H9 (cell line): ENCODE results near the gene BTBD18. TPM values are rescaled to one million over a fixed set of nuclear protein-coding genes. Genes with fewer than 3 reads are reported as not detected.
A peak's percentile ranks its signal among the peaks of the same experiment; 100 is the strongest.

Experiments used
- DNase-seq: peaks from one replicate; pipeline ENCODE4 v3.0.0-alpha.2; 2017
- H2AFZ ChIP-seq: one replicate; pipeline ENCODE4 v1.6.1; 2013; ENCODE audit warnings: mild to moderate bottlenecking, low read length, control low read depth, moderate library complexity
- H2AK5ac ChIP-seq: 2 replicates; pipeline ENCODE4 v1.6.1; 2013; ENCODE audit warnings: low read length, control low read depth, mixed read lengths; ENCODE audit not compliant: insufficient read length
- H2BK120ac ChIP-seq: one replicate; pipeline ENCODE4 v1.6.1; 2013; ENCODE audit warnings: low read depth, mild to moderate bottlenecking, low read length, control low read depth, inconsistent platforms; ENCODE audit not compliant: poor library complexity, severe bottlenecking
- H2BK12ac ChIP-seq: 2 replicates; pipeline ENCODE4 v1.6.1; 2013; ENCODE audit warnings: low read length, control low read depth, mixed read lengths, low read depth; ENCODE audit not compliant: insufficient read length
- H2BK15ac ChIP-seq: 2 replicates; pipeline ENCODE4 v1.6.1; 2013; ENCODE audit warnings: low read depth, low read length, control low read depth
- H2BK20ac ChIP-seq: one replicate; pipeline ENCODE4 v1.6.1; 2013; ENCODE audit warnings: low read depth, mild to moderate bottlenecking, low read length, control low read depth, inconsistent platforms; ENCODE audit not compliant: poor library complexity, severe bottlenecking
- H2BK5ac ChIP-seq: 2 replicates; pipeline ENCODE4 v1.6.1; 2013; ENCODE audit warnings: low read length, control low read depth, mixed read lengths; ENCODE audit not compliant: insufficient read length
- H3K14ac ChIP-seq: 2 replicates; pipeline ENCODE4 v1.6.1; 2013; ENCODE audit warnings: low read length, control low read depth; ENCODE audit not compliant: insufficient read depth
- H3K18ac ChIP-seq: 2 replicates; pipeline ENCODE4 v1.6.1; 2013; ENCODE audit warnings: low read depth, mild to moderate bottlenecking, mixed read lengths, low read length, control low read depth; ENCODE audit not compliant: insufficient read length
- H3K23ac ChIP-seq: 2 replicates; pipeline ENCODE4 v1.6.1; 2013; ENCODE audit warnings: low read length, control low read depth, mixed read lengths, low read depth; ENCODE audit not compliant: insufficient read length
- H3K23me2 ChIP-seq: 2 replicates; pipeline ENCODE4 v1.6.1; 2013; ENCODE audit warnings: low read depth, mild to moderate bottlenecking, mixed read lengths, low read length, control low read depth; ENCODE audit not compliant: insufficient read length, poor library complexity, severe bottlenecking
- H3K27ac ChIP-seq: 2 replicates; pipeline ENCODE4 v1.5.1; 2013; ENCODE audit warnings: low read length, control low read depth, mixed read lengths, low read depth; ENCODE audit not compliant: insufficient read length
- H3K27me3 ChIP-seq: 2 replicates; pipeline ENCODE4 v1.6.1; 2013; ENCODE audit warnings: low read length, control low read depth, inconsistent platforms; ENCODE audit not compliant: insufficient read depth
- H3K4ac ChIP-seq: 2 replicates; pipeline ENCODE4 v1.6.1; 2013; ENCODE audit warnings: low read depth, mild to moderate bottlenecking, control low read depth, inconsistent platforms, low read length, moderate library complexity
- H3K4me1 ChIP-seq: 2 replicates; pipeline ENCODE4 v1.6.1; 2013; ENCODE audit warnings: low read length, control low read depth, inconsistent platforms; ENCODE audit not compliant: insufficient read depth
- H3K4me2 ChIP-seq: 2 replicates; pipeline ENCODE4 v1.6.1; 2013; ENCODE audit warnings: low read length, control low read depth, mixed read lengths; ENCODE audit not compliant: insufficient read length, insufficient read depth
- H3K56ac ChIP-seq: 2 replicates; pipeline ENCODE4 v1.6.1; 2013; ENCODE audit warnings: low read depth, mild to moderate bottlenecking, mixed read lengths, low read length, control low read depth; ENCODE audit not compliant: insufficient read length
- H3K79me1 ChIP-seq: 2 replicates; pipeline ENCODE4 v1.6.1; 2013; ENCODE audit warnings: low read depth, mild to moderate bottlenecking, moderate library complexity, low read length, control low read depth, inconsistent platforms; ENCODE audit not compliant: insufficient read depth, poor library complexity, severe bottlenecking
- H3K79me2 ChIP-seq: 2 replicates; pipeline ENCODE4 v1.6.1; 2013; ENCODE audit warnings: low read length, control low read depth, inconsistent platforms; ENCODE audit not compliant: insufficient read depth
- H3K9ac ChIP-seq: 2 replicates; pipeline ENCODE4 v1.6.1; 2013; ENCODE audit warnings: low read length, control low read depth, mixed read lengths; ENCODE audit not compliant: insufficient read length; ENCODE audit errors: extremely low read depth
- H3K9me3 ChIP-seq: one replicate; pipeline ENCODE4 v1.6.1; 2013; ENCODE audit warnings: low read depth, low read length, inconsistent platforms; ENCODE audit not compliant: control insufficient read depth
- H3T11ph ChIP-seq: one replicate; pipeline ENCODE4 v1.6.1; 2013; ENCODE audit warnings: mild to moderate bottlenecking, low read length, control low read depth, inconsistent platforms
- H4K20me1 ChIP-seq: one replicate; pipeline ENCODE4 v1.6.1; 2013; ENCODE audit not compliant: control insufficient read depth, insufficient read length, insufficient read depth
- H4K5ac ChIP-seq: 2 replicates; pipeline ENCODE4 v1.6.1; 2013; ENCODE audit warnings: low read depth, mild to moderate bottlenecking, mixed read lengths, low read length, control low read depth; ENCODE audit not compliant: insufficient read length
- H4K8ac ChIP-seq: replicated peaks from 2 replicates; pipeline ENCODE4 v1.6.1; 2013; ENCODE audit warnings: low read length, control low read depth, mixed read lengths, low read depth; ENCODE audit not compliant: insufficient read length
- H4K91ac ChIP-seq: 2 replicates; pipeline ENCODE4 v1.6.1; 2013; ENCODE audit warnings: low read depth, mild to moderate bottlenecking, moderate library complexity, mixed read lengths, low read length, control low read depth; ENCODE audit not compliant: insufficient read length
- H3K27ac Mint-ChIP-seq, 3 experiments: 2 replicates in 2 of 3; 3 replicates in 1 of 3; pipeline ENCODE4 v1.8.0; 2020 to 2021; ENCODE audit warnings: mixed read lengths in 3 of 3, mild to moderate bottlenecking in 1 of 3, moderate library complexity in 1 of 3
- H3K27me3 Mint-ChIP-seq: 2 replicates; pipeline ENCODE4 v1.8.0; 2021; ENCODE audit warnings: low read depth, mild to moderate bottlenecking, moderate library complexity, mixed read lengths
- H3K36me3 Mint-ChIP-seq, 3 experiments: 2 replicates in 2 of 3; 3 replicates in 1 of 3; pipeline ENCODE4 v1.8.0; 2020 to 2021; ENCODE audit warnings: low read depth in 3 of 3, mixed read lengths in 3 of 3; ENCODE audit not compliant: insufficient read depth in 1 of 3
- H3K4me1 Mint-ChIP-seq, 2 experiments: 2 replicates each; pipeline ENCODE4 v1.8.0; 2020; ENCODE audit warnings: mixed read lengths in 2 of 2
- H3K4me3 Mint-ChIP-seq, 2 experiments: 2 replicates in 1 of 2; 3 replicates in 1 of 2; pipeline ENCODE4 v1.8.0; 2020 to 2021; ENCODE audit warnings: mild to moderate bottlenecking in 2 of 2, mixed read lengths in 2 of 2, moderate library complexity in 1 of 2
- H3K9me3 Mint-ChIP-seq, 2 experiments: 2 replicates in 1 of 2; 3 replicates in 1 of 2; pipeline ENCODE4 v1.8.0; 2020; ENCODE audit warnings: mild to moderate bottlenecking in 2 of 2, mixed read lengths in 2 of 2, moderate library complexity in 1 of 2
- CTCF ChIP-seq: fragments of 200-600 bp; sonication (generic); conservative IDR thresholded peaks from 3 replicates; pipeline ENCODE4 v1.8.0; 2021; ENCODE audit warnings: antibody characterized with exemption, mild to moderate bottlenecking
- WGBS: extraction: QIAGEN DNeasy Blood & Tissue Kit; methylation state at CpG from one replicate; pipeline ENCODE4 v1.1.7; 2013; ENCODE audit warnings: missing lambda C conversion rate, low lambda C conversion rate, mixed read lengths; ENCODE audit not compliant: insufficient read length; ENCODE audit errors: extremely low coverage; 5-methylcytosine and 5-hydroxymethylcytosine counted together
- total RNA-seq: library from RNA; stranded (reverse); gene quantifications from 2 replicates; pipeline ENCODE4 v1.2.1, GENCODE V29; 2021

The BTBD18 gene
- total RNA-seq, 1 experiment from 2014 or later = not detected

- peak overlapping the region in 1 of 2 experiments; percentile 71; a peak in 2 of 5 replicates for H3K4me3 Mint-ChIP-seq
- no peak for DNase-seq
- Histone ChIP-seq H3K79me2 (peaks cover 43% of the 10 kb centered on the region; the same call in 1 of the 2 replicates), H2AFZ (no peak overlapping the region), H2BK15ac (no peak overlapping the region), H3K27me3 (no peaks in the 10 kb centered on the region), H2BK120ac (no peak overlapping the region), H3K23me2 (no peaks in the 10 kb centered on the region), H3K18ac (no peak overlapping the region), H2BK12ac (peak overlapping the region; percentile 65), H4K91ac (no peak overlapping the region), H3K9ac (no peak overlapping the region), H3K9me3 (no peaks in the 10 kb centered on the region), H3K4ac (no peak overlapping the region), H3K27ac (peak overlapping the region; percentile 97), H2BK20ac (no peak overlapping the region), H3T11ph (no peak overlapping the region), H3K4me2 (peak overlapping the region; percentile 20), H4K8ac (no peak overlapping the region), H4K5ac (no peak overlapping the region), H3K4me1 (peaks cover 25% of the 10 kb centered on the region; the same call in 1 of the 2 replicates), H2AK5ac (no peak overlapping the region), H3K14ac (no peak overlapping the region), H3K56ac (no peak overlapping the region), H2BK5ac (no peak overlapping the region), H3K23ac (no peak overlapping the region), H4K20me1 (no peaks in the 10 kb centered on the region), H3K79me1 (peaks cover 10% of the 10 kb centered on the region)
- H3K36me3 Mint-ChIP-seq = peaks cover 0 to 5% (median 2%) of the 10 kb centered on the region in 3 experiments; a peak in 3 of 7 replicates
- no CpG with 5 or more reads among the region's 2 CpGs for WGBS
- peak overlapping the region; percentile 86 to 99 (median 94) for H3K27ac Mint-ChIP-seq
- H3K4me1 Mint-ChIP-seq = peaks cover 83 to 84% of the 10 kb centered on the region in 2 experiments
- TF ChIP-seq CTCF = no peak
- H3K27me3 Mint-ChIP-seq = no peaks in the 10 kb centered on the region
- H3K9me3 Mint-ChIP-seq = no peaks in the 10 kb centered on the region
These were observed 25.1 kb upstream of the BTBD18 start for GRCh38 chr11:57776577-57777210.
